ENCODE data around the gene SLC45A2.

DNA sequence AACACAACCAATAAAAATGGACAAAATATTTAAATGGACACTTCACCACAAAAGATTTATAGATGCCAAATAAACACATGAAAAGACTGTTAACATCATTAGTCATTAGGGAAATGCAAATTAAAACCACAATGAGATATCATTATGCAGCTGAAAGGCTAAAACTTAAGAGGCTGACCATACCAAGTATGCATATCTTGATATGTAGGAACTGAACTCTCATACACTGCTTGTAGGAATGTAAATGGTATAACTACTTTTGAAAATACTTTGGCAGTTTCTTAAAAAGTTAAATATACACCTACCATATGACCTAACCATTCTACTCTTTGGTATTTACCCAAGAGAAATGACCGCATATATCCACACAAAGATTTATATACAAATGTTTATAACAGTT lies 79.1 kb downstream of the SLC45A2 start:
- TF ChIP-seq, protein P1, sequence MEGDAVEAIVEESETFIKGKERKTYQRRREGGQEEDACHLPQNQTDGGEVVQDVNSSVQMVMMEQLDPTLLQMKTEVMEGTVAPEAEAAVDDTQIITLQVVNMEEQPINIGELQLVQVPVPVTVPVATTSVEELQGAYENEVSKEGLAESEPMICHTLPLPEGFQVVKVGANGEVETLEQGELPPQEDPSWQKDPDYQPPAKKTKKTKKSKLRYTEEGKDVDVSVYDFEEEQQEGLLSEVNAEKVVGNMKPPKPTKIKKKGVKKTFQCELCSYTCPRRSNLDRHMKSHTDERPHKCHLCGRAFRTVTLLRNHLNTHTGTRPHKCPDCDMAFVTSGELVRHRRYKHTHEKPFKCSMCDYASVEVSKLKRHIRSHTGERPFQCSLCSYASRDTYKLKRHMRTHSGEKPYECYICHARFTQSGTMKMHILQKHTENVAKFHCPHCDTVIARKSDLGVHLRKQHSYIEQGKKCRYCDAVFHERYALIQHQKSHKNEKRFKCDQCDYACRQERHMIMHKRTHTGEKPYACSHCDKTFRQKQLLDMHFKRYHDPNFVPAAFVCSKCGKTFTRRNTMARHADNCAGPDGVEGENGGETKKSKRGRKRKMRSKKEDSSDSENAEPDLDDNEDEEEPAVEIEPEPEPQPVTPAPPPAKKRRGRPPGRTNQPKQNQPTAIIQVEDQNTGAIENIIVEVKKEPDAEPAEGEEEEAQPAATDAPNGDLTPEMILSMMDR (IDR thresholded peaks at IDR 0.05; ENCODE audit: low read length), result no peak
- TF ChIP-seq EZH2 (IDR thresholded peaks at IDR 0.05; ENCODE audit: borderline replicate concordance, low read length), result no peak

Measured in OCI-LY1 (cell line).